Activated CD4-positive, alpha-beta T cell treated with anti-CD3 and anti-CD28 coated beads for 4 hours (primary cell): ENCODE measurements around the gene HDGFL1.

Source experiments
- DNase-seq, 2 donors: peaks; one replicate each; pipeline ENCODE4 v3.0.0-alpha.2; 2020

The HDGFL1 gene

GRCh38 chr6:22593895-22594294, 24.5 kb downstream of the HDGFL1 start:
- DNase-seq, result no peak

GRCh38 chr6:22596011-22596410, 26.6 kb downstream of the HDGFL1 start:
- DNase-seq, result no peak

GRCh38 chr6:22598339-22598738, 29.0 kb downstream of the HDGFL1 start:
- no peak for DNase-seq

- no peak for DNase-seq
These were observed 30.7 kb downstream of the HDGFL1 start for GRCh38 chr6:22600059-22600458.

- no peak for DNase-seq
These were observed 32.6 kb downstream of the HDGFL1 start for GRCh38 chr6:22601984-22602383.

- no peak for DNase-seq
These were observed 36.4 kb downstream of the HDGFL1 start for GRCh38 chr6:22605736-22606135.

GRCh38 chr6:22610127-22610526, 40.8 kb downstream of the HDGFL1 start:
- no peak for DNase-seq

- no peak for DNase-seq
These were observed 42.9 kb downstream of the HDGFL1 start for GRCh38 chr6:22612236-22612635.

- DNase-seq, result no peak
These were observed 43.7 kb downstream of the HDGFL1 start for GRCh38 chr6:22613051-22613450.

GRCh38 chr6:22613695-22614094, 44.3 kb downstream of the HDGFL1 start:
- DNase-seq, result no peak

- no peak for DNase-seq
These were observed 45.2 kb downstream of the HDGFL1 start for GRCh38 chr6:22614547-22614946.

GRCh38 chr6:22621028-22621427, 51.7 kb downstream of the HDGFL1 start:
- no peak for DNase-seq
